ENCODE results near the gene PRKCG.
"Not testable (repeated sequence)": the region's sequence is repeated elsewhere in the genome, so short reads cannot be mapped to it uniquely, and the experiment has no call there.

The PRKCG gene

GRCh38 chr19:53881482-53882390 lies at the start of gene PRKCG:
Gene PRKCG (plus strand): TSS chr19:53882197. CDS start chr19:53882495, 298 bp downstream.
- DNase-seq (ENCODE audit: low spot score): no peak

GRCh38 chr19:53832861-53833260 lies 49.1 kb upstream of the PRKCG start:
- DNase-seq (ENCODE audit: low spot score): not testable (repeated sequence)

DNA sequence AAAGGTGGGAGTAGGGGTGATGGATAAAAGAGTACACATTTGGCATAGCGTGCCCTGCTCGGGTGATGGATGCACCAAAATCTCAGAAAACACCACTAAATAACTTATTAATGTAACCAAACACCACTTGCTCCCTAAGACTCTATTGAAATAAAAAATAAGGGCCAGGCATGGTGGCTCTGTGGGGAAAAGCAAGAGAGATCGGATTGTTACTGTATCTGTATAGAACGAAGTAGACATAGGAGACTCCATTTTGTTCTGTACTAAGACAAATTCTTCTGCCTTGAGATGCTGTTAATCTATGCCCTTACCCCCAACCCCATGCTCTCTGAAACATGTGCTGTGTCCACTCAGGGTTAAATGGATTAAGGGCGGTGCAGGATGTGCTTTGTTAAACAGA lies 43.6 kb upstream of the PRKCG start:
- DNase-seq (ENCODE audit: low spot score): not testable (repeated sequence)

DNA sequence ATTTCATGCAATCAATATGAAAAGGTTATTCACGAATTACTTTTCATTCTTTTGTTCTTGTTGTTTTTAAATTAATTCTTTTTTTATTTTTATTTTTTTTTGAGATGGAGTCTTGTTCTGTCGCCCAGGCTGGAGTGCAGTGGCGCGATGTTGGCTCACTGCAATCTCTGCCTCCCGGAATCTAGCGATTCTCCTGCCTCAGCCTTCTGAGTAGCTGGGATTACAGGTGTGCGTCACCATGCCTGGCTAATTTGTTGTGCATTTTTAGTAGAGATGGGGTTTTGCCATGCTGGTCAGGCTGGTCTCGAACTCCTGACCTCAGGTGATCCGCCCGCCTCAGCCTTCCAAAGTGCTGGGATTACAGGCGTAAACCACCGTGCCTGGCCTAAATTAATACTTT lies 41.8 kb upstream of the PRKCG start:
- DNase-seq (ENCODE audit: low spot score): not testable (repeated sequence)

GRCh38 chr19:53840914-53841313 lies 41.1 kb upstream of the PRKCG start:
- DNase-seq (ENCODE audit: low spot score): not testable (repeated sequence)

DNA sequence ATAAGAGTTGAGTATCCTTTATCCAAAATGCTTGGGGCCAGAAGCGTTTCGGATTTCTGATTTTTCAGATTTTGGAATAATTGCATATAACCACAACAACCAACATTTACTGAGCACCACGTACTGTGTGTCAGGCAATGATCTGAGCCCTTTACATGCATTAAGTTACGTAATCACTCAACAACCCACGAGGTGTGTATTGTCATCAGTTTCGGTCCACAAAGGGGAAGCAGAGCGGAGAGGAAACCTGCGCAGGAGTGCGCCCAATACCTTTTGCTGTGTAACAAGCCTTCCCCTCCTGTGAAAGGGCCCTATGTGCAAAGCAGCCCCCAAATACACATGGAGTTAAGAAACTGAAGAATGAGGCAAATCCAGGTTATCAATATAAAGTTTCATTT lies 37.1 kb upstream of the PRKCG start:
- no peak for DNase-seq (ENCODE audit: low spot score)

GRCh38 chr19:53847555-53847954 lies 34.4 kb upstream of the PRKCG start:
- no peak for DNase-seq (ENCODE audit: low spot score)

DNA sequence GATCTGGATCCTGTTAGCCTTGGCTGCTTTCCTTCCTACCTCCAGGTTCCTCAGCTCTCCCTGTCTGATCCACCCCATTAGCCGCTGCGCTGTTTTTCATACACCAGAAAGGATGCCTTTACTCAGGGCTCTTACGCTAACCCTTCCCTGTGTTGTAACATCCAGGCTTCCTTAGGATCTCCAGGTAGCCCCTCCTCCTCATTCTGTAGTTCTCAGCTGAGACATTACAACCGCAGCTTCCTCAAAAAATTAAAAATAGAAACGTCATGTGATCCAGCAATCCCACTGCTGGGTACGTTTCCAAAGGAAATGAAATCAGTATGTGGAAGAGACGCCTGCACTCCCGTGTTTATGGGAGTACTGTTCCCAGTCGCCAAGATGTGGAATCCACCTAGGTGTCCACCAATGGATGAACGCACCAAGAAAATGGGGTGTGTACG lies 32.7 kb upstream of the PRKCG start:
- DNase-seq (ENCODE audit: low spot score): no peak

DNA sequence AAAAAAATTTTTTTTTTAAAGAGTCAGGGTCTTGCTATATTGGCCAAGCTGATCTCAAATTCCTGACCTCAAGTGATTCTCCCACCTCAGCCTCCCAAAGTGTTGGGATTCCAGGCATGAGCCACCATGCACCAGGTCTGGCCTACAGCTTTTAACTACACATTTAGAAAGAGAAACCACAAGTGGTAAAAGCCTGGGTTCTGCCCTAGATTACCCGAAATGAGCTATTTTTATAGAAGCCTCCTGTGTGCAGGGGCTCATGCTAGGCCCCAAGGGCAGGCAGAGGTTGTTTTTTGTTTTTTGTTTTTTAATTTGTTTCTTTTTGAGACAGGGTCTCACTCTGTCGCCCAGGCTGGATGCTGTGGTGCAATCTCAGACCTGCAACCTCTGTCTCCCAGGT lies 28.3 kb upstream of the PRKCG start:
- no peak for DNase-seq (ENCODE audit: low spot score)

GRCh38 chr19:53864308-53864836 lies 17.6 kb upstream of the PRKCG start:
- peak; percentile 92 for DNase-seq (ENCODE audit: low spot score)

DNA sequence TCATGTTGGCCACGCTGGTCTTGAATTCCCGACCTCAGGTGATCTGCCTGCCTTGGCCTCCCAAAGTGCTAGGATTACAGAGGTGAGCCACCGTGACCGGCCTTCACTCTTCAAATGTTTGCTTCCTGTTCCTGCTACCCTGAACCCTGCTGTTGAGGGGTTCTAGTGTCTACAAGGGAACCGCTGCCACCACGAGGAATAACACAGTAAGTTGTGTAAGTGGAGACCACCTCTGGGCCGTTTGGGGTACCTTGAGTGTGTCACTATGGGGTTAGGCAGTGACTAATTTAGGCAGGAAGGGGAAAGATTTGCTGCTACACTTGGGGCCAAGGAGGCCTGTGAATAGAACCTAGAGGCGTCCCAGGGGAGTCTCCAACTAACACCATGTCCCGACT lies 16.5 kb upstream of the PRKCG start:
- peak; percentile 61 for DNase-seq (ENCODE audit: low spot score)

DNA sequence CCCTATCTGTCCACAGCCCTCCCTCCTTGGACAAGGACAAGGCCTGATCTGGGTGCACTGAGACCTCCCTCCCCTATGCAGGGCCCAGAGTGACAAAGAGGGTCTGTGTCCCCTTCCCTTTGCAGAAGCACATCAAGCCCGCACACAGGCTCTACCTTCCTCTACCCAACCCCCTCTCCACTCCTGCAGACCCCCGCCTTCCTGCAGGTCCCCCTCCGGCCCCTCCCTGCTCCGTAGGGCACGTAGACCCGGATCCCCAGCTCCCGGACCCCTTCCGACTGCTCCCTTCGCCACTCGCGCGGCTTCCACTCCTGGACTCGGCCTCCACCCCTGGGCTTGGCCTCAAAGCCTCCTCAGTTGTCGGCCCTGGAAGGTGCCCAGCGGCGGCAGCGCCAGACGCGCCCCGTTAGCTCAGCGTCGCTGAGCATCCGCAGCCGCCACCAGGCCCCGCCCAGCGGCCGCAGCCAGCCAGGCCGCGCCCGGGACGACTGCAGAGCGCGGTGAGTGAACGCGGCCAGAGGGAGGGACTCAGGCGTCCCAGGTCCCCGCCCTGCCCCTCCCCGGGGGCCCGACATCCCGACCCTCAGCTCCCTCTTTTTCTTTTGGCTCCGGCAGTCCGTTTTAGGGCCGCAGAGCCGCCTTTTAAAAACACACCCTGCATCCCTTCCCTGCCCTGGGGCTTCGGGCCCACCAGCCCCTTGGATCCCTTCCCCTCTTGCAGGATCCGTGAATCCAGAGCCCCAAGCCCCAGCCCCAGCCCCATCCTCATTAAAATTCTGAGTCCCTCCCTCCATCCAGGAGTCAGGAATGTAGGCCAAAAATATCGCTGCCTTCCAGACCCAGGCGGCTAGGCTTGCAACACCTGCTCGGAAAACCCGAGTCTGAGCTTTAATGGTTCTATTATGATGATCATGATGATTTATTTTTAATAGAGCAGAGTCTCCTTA lies 15.8 kb upstream of the PRKCG start:
- DNase-seq (ENCODE audit: low spot score): peak; percentile 86

- DNase-seq (ENCODE audit: low spot score): no peak
Measured at GRCh38 chr19:53866865-53867224, 15.2 kb upstream of the PRKCG start.

GRCh38 chr19:53867225-53868090 lies 14.5 kb upstream of the PRKCG start, which contains the start of gene MYADM:
Gene MYADM (plus strand): TSS chr19:53867883. CDS start chr19:53873530, 5,647 bp downstream.
- DNase-seq (ENCODE audit: low spot score): peak; percentile 98

DNA sequence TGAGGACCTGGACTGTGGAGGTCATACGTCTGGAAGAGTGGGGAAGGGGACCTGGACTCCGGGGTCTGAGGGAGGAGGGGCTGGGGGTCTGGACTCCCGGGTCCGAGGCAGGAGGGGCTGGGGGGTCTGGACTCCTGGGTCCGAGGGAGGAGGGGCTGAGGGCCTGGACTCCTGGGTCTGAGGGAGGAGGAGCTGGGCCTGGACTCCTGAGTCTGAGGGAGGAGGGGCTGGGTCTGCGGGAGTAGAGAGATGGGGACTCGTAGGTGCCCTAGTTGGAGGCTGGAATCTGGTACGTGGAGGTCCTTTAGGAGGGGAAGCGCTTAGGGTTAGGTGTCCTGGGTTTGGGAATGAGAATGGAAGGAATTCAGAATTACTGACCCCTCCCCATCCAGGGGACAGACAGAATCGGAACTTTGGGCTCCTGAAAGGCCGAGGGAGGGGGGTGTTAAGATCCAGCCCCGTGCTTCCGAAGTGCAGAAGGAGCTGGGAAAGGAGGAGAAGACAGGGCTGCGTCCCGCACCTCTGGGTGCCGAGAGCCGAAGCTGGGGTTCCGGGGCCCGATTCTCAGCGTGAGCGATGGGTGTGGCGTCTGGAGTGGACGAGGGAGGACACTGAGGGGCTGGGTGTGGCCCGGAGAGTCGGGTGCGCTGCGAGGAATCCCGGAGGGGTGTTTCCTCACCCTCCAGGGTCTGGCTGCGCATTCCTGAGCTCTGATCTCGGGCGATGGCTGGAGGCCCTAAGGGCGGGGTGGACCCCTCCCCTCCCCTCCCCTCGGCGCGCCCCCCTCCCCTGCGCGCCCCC lies 13.7 kb upstream of the PRKCG start:
- no peak for DNase-seq (ENCODE audit: low spot score)

DNA sequence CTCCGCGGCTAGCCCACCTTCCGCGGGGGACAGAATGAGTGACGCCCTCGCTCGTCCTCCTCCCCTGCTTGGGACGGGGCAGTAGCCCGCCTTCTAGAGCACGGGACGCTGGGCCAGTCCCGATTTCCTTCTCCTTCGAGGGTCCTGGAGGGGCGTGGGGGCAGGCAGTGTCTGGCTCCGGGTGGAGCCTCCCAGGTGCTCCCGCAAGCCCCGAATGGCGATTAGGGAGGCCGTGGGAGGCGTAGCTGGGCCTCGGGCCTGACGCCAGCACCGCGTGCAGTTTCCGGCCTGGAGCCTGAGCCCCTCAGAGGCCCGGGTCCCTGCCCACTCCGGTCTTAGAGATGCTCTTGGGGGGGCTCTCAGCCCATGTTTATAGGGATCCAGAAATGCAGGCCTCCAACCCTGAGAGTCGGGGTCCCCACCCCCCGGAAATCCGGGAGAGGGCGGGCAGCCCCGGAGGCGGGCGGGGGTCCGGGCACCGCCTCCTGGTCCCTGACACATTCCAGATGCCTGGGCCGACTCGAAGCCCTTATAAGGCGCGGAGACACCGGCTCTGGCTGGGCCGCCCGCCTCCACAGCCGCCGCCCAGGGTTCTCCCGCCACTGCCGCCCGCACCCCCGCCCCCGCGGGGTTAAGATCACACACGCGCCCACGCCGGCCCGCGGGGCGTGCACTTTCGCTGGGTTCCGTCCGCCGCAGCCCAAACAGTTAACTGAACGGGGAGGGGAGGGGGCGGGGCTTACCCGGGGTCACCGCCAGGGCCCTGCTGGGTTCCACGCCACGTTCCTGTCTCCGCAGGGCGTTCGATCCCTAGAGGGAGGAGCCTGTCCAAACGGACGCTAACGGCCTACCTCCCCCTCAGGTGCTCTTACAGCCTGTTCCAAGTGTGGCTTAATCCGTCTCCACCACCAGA lies 12.8 kb upstream of the PRKCG start:
- peak; percentile 61 for DNase-seq (ENCODE audit: low spot score)

DNA sequence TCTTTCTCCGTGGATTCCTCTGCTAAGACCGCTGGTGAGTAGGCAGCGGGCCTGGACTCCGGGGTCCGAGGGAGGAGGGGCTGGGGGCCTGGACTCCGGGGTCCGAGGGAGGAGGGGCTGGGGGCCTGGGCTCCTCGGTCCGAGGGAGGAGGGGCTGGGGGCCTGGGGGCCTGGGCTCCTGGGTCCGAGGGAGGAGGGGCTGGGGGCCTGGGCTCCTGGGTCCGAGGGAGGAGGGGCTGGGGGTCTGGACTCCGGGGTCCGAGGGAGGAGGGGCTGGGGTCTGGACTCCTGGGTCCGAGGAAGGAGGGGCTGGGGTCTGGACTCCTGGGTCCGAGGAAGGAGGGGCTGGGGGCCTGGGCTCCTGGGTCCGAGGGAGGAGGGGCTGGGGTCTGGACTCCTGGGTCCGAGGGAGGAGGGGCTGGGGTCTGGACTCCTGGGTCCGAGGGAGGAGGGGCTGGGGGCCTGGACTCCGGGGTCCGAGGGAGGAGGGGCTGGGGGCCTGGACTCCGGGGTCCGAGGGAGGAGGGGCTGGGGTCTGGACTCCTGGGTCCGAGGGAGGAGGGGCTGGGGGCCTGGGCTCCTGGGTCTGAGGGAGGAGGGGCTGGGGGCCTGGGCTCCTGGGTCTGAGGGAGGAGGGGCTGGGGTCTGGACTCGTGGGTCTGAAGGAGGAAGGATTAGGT lies 12.1 kb upstream of the PRKCG start:
- DNase-seq (ENCODE audit: low spot score): not testable (repeated sequence)

DNA sequence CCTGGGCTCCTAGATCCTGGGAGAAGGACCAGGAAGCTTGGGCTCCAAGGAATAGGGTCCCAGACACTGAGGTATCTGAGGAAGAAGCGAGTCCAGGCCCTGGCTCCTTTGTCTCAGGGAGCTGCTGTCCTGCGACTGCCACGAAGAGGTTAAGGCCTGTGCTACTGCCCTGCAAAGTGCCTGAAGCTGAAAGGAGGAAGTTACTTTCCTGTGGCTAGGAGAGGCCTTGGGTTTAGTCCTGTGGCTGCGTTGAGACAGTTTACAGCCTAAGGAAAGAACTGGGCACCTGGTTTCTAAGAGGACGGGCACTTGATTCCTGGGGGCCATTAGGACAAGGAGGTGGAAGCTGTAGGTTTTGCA lies 11.5 kb upstream of the PRKCG start:
- no peak for DNase-seq (ENCODE audit: low spot score)

GRCh38 chr19:53871454-53871853 lies 10.5 kb upstream of the PRKCG start:
- peak; percentile 49 for DNase-seq (ENCODE audit: low spot score)

Measured in globus pallidus (tissue), 1 donor.